ENCODE results near the gene LILRB2. TPM values are rescaled to one million over a fixed set of nuclear protein-coding genes. Genes with fewer than 3 reads are reported as not detected.
A peak's percentile ranks its signal among the peaks of the same experiment; 100 is the strongest.
"Not testable (repeated sequence)": the region's sequence is repeated elsewhere in the genome, so short reads cannot be mapped to it uniquely, and the experiment has no call there.

Gene LILRB2
- total RNA-seq, 5 donors from 2014 or later (not counting 1 experiment from before 2014, with no cell fraction given): 0.46 to 0.53 TPM; not detected in 3

DNA sequence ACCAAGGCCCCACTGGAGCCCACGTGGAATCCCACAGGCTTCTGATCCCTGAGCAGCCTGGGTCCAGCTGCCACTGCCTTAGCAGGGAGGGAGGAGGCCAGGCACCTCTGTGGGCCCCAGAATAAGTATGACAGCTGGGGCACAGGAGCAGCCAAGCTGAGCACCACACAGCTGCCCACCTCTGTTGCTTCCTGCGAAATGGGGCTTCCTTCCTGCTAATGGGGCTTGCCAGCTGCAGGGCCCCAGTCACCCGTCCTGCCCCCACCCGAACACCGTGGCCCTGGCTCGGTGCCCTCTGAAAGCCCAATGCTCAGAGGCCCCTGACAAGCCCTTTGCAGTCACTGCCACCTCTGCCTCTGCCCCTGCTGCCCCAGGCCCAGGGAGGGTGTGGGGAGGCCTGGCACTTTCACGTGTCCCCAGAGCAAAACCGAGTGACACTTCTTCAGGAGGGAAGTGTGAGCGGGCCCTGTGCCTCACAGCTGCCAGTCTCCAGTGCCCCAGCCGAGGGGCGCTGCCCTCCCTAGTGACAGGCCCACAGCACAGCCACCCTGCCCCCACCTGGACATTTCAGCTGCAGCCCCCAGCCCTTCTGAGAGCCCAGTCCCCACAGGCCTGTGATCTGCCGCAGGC is 4.6 kb upstream of the LILRB2 start:
- H3K27ac ChIP-seq (ENCODE audit: low read length); CTCF ChIA-PET; H3K9me3 Mint-ChIP-seq; H3K4me1 ChIP-seq (ENCODE audit: control insufficient read depth in 1 of 2, extremely low read depth in 1 of 2, insufficient read depth in 2 of 2, low read length in 2 of 2); H3K4me3 ChIP-seq (ENCODE audit: control insufficient read depth in 1 of 2, extremely low read depth in 1 of 2, low read length in 1 of 2); H3K4me3 Mint-ChIP-seq; H3K36me3 ChIP-seq (ENCODE audit: control insufficient read depth in 2 of 2, extremely low read depth in 1 of 2, insufficient read depth in 1 of 2, low read length in 1 of 2); H3K36me3 Mint-ChIP-seq; H3K9me3 ChIP-seq; H3K27ac Mint-ChIP-seq; POLR2A ChIA-PET: not testable (repeated sequence)
- Mint-ChIP-seq H3K4me1 (peaks cover 0 to 18% (median 15%) of the 10 kb centered on the region in 3 donors), H3K27me3 (peaks cover 25 to 41% of the 10 kb centered on the region in 2 donors)
- peak in 3 of 35 experiments; percentile 4 to 15 (median 11) for DNase-seq
- WGBS (ENCODE audit: insufficient coverage): 37% methylated on average over 8 of the region's 12 CpGs
- H3K27me3 ChIP-seq (replicated peaks in 1 of 2; ENCODE audit: control insufficient read depth in 2 of 2, extremely low read depth in 1 of 2, insufficient read depth in 2 of 2, low read length in 1 of 2): peaks cover 0 to 42% of the 10 kb centered on the region in 2 experiments
- ATAC-seq (replicated peaks in 1 of 4): peak in 3 of 4 experiments; percentile 31 to 65 (median 53)

DNA sequence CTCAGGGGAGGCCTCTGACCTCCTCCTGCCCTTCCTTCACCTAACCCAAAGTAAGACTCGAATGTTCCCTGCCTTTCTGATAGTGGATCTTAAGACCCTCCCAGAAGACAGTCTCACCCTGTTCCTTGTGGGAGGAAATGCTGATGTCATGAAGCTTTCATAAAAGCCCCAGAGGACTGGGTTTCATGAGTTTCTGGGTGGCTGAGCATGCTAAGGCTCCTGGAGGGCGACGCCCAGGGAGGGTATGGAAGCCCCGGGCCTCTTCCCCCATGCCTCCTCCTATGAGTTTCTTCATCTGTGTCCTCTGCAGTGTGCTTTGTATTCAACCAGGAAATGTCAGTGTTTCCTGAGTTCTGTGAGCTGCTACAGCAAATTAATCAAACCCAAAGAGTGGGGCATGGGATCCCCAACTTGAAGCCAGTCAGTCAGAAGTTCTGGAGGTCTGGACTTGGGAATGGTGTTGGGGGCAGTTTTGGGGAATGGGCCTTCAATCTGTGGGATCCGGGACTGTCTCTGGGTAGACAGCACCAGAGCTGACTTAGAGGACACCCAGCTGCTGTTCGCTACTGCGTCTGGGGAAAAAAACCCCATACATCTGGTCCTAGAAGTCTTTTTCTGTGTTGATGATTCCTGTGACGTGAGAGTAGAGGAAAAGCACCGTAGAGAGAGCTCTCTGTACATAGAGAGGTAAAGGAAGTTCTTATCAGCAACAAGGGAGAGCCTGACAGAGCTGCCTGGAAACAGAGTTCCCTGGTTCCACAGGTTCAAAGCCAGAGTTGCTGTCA is 2.0 kb upstream of the LILRB2 start:
- 14% methylated on average over 5 of the region's 9 CpGs for WGBS (ENCODE audit: insufficient coverage)
- Mint-ChIP-seq H3K36me3 (no peaks in the 10 kb centered on the region), H3K27ac (no peak overlapping the region), H3K9me3 (no peaks in the 10 kb centered on the region), H3K4me1 (peaks cover 0 to 18% (median 15%) of the 10 kb centered on the region in 3 donors), H3K27me3 (peaks cover 29 to 55% of the 10 kb centered on the region in 2 donors), H3K4me3 (no peak overlapping the region)
- ChIA-PET POLR2A (no interaction called here), CTCF (no interaction called here)
- peaks cover 0 to 3% of the 10 kb centered on the region in 2 experiments for H3K4me1 ChIP-seq (ENCODE audit: control insufficient read depth in 1 of 2, extremely low read depth in 1 of 2, insufficient read depth in 2 of 2, low read length in 2 of 2)
- no peak overlapping the region for H3K27ac ChIP-seq (ENCODE audit: low read length)
- H3K9me3 ChIP-seq: no peaks in the 10 kb centered on the region
- H3K4me3 ChIP-seq (ENCODE audit: control insufficient read depth in 1 of 2, extremely low read depth in 1 of 2, low read length in 1 of 2): no peak overlapping the region
- H3K27me3 ChIP-seq (replicated peaks in 1 of 2; ENCODE audit: control insufficient read depth in 2 of 2, extremely low read depth in 1 of 2, insufficient read depth in 2 of 2, low read length in 1 of 2): peaks cover 0 to 53% of the 10 kb centered on the region in 2 experiments
- H3K36me3 ChIP-seq (ENCODE audit: control insufficient read depth in 2 of 2, extremely low read depth in 1 of 2, insufficient read depth in 1 of 2, low read length in 1 of 2): no peaks in the 10 kb centered on the region
- no peak for DNase-seq
- ATAC-seq (replicated peaks in 1 of 4): no peak

- H3K9me3 ChIP-seq; H3K4me3 ChIP-seq (ENCODE audit: control insufficient read depth in 1 of 2, extremely low read depth in 1 of 2, low read length in 1 of 2); CTCF ChIA-PET; H3K9me3 Mint-ChIP-seq; H3K4me3 Mint-ChIP-seq; H3K36me3 ChIP-seq (ENCODE audit: control insufficient read depth in 2 of 2, extremely low read depth in 1 of 2, insufficient read depth in 1 of 2, low read length in 1 of 2); H3K36me3 Mint-ChIP-seq; H3K27ac ChIP-seq (ENCODE audit: low read length); POLR2A ChIA-PET; H3K27ac Mint-ChIP-seq; ATAC-seq (replicated peaks in 1 of 4); DNase-seq; H3K4me1 ChIP-seq (ENCODE audit: control insufficient read depth in 1 of 2, extremely low read depth in 1 of 2, insufficient read depth in 2 of 2, low read length in 2 of 2): not testable (repeated sequence)
- Mint-ChIP-seq H3K27me3 (peaks cover 29 to 58% of the 10 kb centered on the region in 2 donors), H3K4me1 (peaks cover 0 to 18% (median 12%) of the 10 kb centered on the region in 3 donors)
- 82% methylated on average over 3 of the region's 5 CpGs for WGBS (ENCODE audit: insufficient coverage)
- H3K27me3 ChIP-seq (replicated peaks in 1 of 2; ENCODE audit: control insufficient read depth in 2 of 2, extremely low read depth in 1 of 2, insufficient read depth in 2 of 2, low read length in 1 of 2): peaks cover 0 to 60% of the 10 kb centered on the region in 2 experiments
Measured at GRCh38 chr19:54281729-54282075, 792 bp upstream of the LILRB2 start.

DNA sequence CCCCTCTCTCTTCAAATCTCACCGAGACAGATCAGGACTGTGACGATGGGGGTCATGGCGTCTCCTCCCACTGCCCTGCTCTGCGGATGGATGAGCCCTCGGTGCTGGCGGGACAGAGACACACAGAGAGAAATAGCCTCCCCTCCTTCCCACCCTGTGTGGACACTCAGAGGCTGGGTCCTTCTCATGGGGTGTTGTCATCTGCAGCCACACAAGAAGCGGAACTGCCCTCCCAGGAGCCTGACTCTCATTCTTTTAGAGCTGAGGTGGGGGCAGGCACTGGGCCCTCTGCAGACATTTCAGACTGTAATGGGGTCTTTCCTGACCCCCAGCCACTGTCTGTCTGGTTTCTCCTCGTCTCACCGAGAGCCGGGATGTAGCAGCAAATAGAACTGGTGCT is 469 bp downstream of the LILRB2 start:
- POLR2A ChIA-PET; ATAC-seq (replicated peaks in 1 of 4); H3K4me3 ChIP-seq (ENCODE audit: control insufficient read depth in 1 of 2, extremely low read depth in 1 of 2, low read length in 1 of 2); H3K27ac ChIP-seq (ENCODE audit: low read length); H3K4me3 Mint-ChIP-seq; H3K4me1 ChIP-seq (ENCODE audit: control insufficient read depth in 1 of 2, extremely low read depth in 1 of 2, insufficient read depth in 2 of 2, low read length in 2 of 2); H3K9me3 Mint-ChIP-seq; CTCF ChIA-PET; H3K9me3 ChIP-seq; DNase-seq; H3K36me3 ChIP-seq (ENCODE audit: control insufficient read depth in 2 of 2, extremely low read depth in 1 of 2, insufficient read depth in 1 of 2, low read length in 1 of 2); H3K36me3 Mint-ChIP-seq; H3K27ac Mint-ChIP-seq: not testable (repeated sequence)
- H3K27me3 ChIP-seq (replicated peaks in 1 of 2; ENCODE audit: control insufficient read depth in 2 of 2, extremely low read depth in 1 of 2, insufficient read depth in 2 of 2, low read length in 1 of 2): peaks cover 0 to 63% of the 10 kb centered on the region in 2 experiments
- peaks cover 0 to 13% (median 7%) of the 10 kb centered on the region in 3 donors for H3K4me1 Mint-ChIP-seq
- WGBS (ENCODE audit: insufficient coverage): 3% methylated on average over 3 of the region's 10 CpGs
- H3K27me3 Mint-ChIP-seq: peaks cover 29 to 61% of the 10 kb centered on the region in 2 donors

DNA sequence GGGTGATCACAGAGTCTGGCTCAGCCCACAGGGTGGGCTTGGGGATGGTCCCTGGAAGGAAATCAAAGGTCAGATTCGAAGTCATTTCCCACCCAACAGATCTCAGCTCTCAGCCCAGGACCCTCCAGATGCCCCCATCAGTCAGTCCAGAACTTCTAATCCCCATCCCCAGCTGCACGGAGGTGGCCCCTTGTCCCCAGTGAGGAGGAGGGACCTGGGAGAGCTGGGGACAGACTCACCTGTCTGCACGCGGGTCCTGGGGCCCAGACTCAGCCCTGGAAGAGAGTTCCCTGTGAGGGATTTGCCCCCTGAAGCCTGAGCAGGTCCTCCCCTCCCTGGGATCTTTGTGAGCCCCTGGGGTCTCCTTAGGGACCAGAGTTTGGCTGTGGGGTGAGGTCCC is 885 bp downstream of the LILRB2 start:
- CTCF ChIA-PET; H3K4me3 Mint-ChIP-seq; H3K4me3 ChIP-seq (ENCODE audit: control insufficient read depth in 1 of 2, extremely low read depth in 1 of 2, low read length in 1 of 2); H3K27ac Mint-ChIP-seq; H3K4me1 ChIP-seq (ENCODE audit: control insufficient read depth in 1 of 2, extremely low read depth in 1 of 2, insufficient read depth in 2 of 2, low read length in 2 of 2); H3K36me3 Mint-ChIP-seq; POLR2A ChIA-PET; ATAC-seq (replicated peaks in 1 of 4); H3K36me3 ChIP-seq (ENCODE audit: control insufficient read depth in 2 of 2, extremely low read depth in 1 of 2, insufficient read depth in 1 of 2, low read length in 1 of 2); H3K27ac ChIP-seq (ENCODE audit: low read length); DNase-seq; H3K9me3 Mint-ChIP-seq; H3K9me3 ChIP-seq: not testable (repeated sequence)
- H3K27me3 Mint-ChIP-seq: peaks cover 29 to 63% of the 10 kb centered on the region in 2 donors
- whole genome bisulfite sequencing (ENCODE audit: insufficient coverage): 60% methylated on average over 2 of the region's 4 CpGs
- H3K4me1 Mint-ChIP-seq: peaks cover 0 to 13% (median 7%) of the 10 kb centered on the region in 3 donors
- peaks cover 0 to 64% of the 10 kb centered on the region in 2 experiments for H3K27me3 ChIP-seq (replicated peaks in 1 of 2; ENCODE audit: control insufficient read depth in 2 of 2, extremely low read depth in 1 of 2, insufficient read depth in 2 of 2, low read length in 1 of 2)

DNA sequence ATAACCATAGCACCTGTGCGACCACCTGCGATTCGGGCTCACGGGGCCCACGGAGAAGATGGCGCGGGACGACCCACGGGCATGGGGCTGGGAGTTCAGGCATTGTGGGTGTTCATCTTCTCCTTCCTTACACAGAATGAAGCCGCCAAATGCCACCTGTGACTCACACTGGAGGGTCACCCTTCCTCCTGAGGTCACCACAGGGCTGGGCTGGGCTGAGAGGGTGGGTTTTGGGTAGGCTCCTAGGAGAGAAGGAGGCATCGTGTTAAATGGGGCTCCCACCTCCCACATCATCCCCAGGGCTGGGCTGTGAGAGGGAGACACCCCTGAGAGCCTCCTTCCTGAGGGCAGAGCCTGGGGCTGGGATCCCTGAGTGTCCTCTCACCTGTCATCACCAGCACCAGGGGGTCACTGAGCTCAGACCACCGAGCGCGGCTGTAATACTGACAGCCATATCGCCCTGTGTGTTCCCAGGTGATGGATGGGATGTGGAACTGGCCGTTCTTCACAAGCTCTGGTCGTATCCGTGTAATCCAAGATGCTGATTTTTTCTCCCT is 1.4 kb downstream of the LILRB2 start:
- Mint-ChIP-seq H3K36me3 (no peaks in the 10 kb centered on the region), H3K4me1 (peaks cover 0 to 8% (median 1%) of the 10 kb centered on the region in 3 donors), H3K9me3 (no peaks in the 10 kb centered on the region), H3K27me3 (peaks cover 29 to 61% of the 10 kb centered on the region in 2 donors), H3K27ac (no peak overlapping the region), H3K4me3 (no peak overlapping the region)
- Histone ChIP-seq H3K4me1 (ENCODE audit: control insufficient read depth in 1 of 2, extremely low read depth in 1 of 2, insufficient read depth in 2 of 2, low read length in 2 of 2) (no peaks in the 10 kb centered on the region), H3K4me3 (ENCODE audit: control insufficient read depth in 1 of 2, extremely low read depth in 1 of 2, low read length in 1 of 2) (no peak overlapping the region), H3K27me3 (replicated peaks in 1 of 2; ENCODE audit: control insufficient read depth in 2 of 2, extremely low read depth in 1 of 2, insufficient read depth in 2 of 2, low read length in 1 of 2) (peaks cover 0 to 65% of the 10 kb centered on the region in 2 experiments), H3K9me3 (no peaks in the 10 kb centered on the region), H3K36me3 (ENCODE audit: control insufficient read depth in 2 of 2, extremely low read depth in 1 of 2, insufficient read depth in 1 of 2, low read length in 1 of 2) (no peaks in the 10 kb centered on the region), H3K27ac (ENCODE audit: low read length) (no peak overlapping the region)
- no peak for ATAC-seq (replicated peaks in 1 of 4)
- ChIA-PET POLR2A (no interaction called here), CTCF (no interaction called here)
- WGBS (ENCODE audit: insufficient coverage): 81% methylated on average over 12 of the region's 18 CpGs
- no peak for DNase-seq
